ENCODE results near the gene OR52D1.

OR52D1 gene

DNA sequence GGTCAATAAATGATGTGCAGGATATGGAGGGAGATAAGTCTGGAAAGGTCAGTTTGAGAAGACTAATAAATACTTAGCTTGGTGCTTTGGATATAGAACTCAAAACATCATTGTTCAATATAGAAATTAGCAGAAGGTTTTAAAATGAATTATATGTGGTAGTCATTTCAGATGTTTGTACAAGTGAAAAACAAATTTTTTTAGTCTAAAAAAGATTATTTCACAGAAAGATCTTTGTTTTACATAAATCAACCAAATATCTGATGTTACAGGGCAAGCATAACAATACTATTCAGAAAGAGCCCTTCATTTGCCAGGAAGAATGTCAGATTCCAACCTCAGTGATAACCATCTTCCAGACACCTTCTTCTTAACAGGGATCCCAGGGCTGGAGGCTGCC lies at the start of gene OR52D1:
OR52D1 (plus strand) TSS at position 301 of the 400 bp plus-strand sequence; CDS start at position 323, 22 bp downstream.
- no peak for DNase-seq

GRCh38 chr11:5441414-5441813 lies 47.1 kb upstream of the OR52D1 start, which contains the start of gene OR51I1:
Gene OR51I1, minus strand, starts transcription at chr11:5441514. Its CDS starts 0 bp downstream, at chr11:5441514.
- no peak for DNase-seq

GRCh38 chr11:5443835-5444393 lies 44.6 kb upstream of the OR52D1 start:
- no peak for DNase-seq

GRCh38 chr11:5449023-5449422 lies 39.5 kb upstream of the OR52D1 start, which contains the start of gene OR51I2:
Gene OR51I2, plus strand, starts transcription at chr11:5449323. Its CDS starts 4,166 bp downstream, at chr11:5453489.
- DNase-seq, result no peak

GRCh38 chr11:5449432-5449831 lies 39.1 kb upstream of the OR52D1 start:
- DNase-seq, result no peak

DNA sequence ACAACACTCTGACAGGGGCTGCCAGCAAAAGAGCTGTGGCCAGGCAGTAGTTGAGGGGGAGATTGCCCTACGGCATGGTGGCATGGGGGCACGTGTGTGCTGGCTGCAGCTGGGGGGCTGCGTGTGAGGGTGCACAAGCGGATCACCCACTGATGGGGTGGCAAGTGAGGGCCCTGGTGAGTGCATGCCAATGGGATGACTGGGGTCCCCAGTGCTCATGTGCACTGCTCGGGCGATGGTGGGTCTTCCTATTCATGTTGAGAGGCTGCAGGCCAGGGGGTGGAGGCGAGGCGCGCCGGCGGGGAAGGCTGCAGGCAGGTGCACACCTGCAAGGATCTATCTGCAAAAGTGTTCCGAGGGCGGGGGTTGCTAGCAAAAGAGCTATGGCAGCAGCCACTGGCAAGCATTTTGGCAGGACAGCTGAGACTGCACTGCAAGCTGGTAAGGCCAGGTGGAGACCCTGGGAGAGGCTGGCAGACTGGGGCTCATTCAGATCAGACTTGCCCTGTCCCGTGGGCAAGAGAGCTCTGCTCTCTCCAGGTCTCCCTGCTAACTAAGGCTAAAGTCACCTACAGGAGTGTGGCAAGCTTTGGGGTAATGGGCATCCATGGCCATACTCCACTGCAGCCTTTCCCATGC lies 27.4 kb upstream of the OR52D1 start:
- no peak for DNase-seq

DNA sequence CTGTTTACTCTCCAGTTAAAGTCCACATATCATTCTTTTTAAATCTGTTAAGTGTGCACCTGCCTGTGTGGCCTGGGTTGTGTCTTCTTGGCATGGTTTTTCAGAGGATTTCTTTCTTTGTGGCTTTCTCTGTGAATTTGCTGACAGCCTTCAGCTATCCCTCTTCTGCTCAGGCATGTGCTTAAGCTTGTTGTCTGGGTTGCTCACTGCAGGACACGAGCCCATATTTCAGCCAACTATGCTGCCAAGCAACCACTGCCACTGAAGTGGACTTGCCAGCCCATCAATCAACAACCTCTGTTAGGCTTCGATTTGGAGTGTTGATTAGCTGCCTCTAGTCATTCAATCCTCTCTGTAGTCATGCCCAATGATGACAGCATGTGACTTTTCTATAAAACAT lies 21.0 kb upstream of the OR52D1 start:
- no peak for DNase-seq

- DNase-seq, result no peak
Measured at GRCh38 chr11:5473921-5474320, 14.6 kb upstream of the OR52D1 start.

- DNase-seq, result peak; percentile 67
Measured at GRCh38 chr11:5476186-5476819, 12.2 kb upstream of the OR52D1 start.

DNA sequence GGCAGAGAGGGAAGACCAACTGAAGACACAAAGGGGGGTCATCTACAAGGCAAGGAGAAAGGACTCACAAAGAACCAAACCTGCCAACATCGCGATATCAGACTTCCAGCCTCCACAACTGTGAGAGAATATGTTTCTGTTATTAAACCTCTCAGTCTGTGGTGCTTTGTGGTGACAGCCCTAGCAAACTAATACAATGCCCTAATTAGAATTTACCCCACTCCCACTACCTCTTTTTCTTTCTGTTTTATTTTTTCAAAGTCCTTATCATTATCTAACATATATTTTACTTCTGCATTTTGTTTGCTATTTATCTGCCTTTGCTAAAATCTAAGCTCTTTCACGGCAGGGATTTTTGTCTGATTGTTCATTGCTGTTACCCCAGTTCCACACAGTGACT lies 2.5 kb upstream of the OR52D1 start:
- no peak for DNase-seq

DNA sequence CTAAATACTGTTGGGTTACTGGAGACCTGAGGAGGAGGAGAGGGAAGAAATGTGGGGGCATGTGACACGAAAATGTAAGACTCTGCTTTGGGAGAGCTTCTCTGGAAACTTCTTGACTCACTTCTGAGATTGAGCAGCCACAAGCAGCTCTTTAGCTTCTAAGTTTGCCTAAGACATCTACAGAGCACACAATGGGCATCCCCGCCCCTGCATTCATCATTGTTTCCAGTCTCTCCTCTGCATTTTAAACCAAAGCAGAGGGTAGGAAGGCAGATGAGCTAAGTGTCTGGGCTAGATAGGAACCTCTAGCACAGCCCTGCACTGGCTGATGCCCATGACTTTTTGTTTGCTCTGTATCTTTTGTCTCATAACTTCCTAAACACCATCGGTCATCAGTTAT lies 2.1 kb upstream of the OR52D1 start:
- DNase-seq, result no peak

GRCh38 chr11:5488798-5489399 lies 414 bp downstream of the OR52D1 start:
- DNase-seq, result no peak

DNA sequence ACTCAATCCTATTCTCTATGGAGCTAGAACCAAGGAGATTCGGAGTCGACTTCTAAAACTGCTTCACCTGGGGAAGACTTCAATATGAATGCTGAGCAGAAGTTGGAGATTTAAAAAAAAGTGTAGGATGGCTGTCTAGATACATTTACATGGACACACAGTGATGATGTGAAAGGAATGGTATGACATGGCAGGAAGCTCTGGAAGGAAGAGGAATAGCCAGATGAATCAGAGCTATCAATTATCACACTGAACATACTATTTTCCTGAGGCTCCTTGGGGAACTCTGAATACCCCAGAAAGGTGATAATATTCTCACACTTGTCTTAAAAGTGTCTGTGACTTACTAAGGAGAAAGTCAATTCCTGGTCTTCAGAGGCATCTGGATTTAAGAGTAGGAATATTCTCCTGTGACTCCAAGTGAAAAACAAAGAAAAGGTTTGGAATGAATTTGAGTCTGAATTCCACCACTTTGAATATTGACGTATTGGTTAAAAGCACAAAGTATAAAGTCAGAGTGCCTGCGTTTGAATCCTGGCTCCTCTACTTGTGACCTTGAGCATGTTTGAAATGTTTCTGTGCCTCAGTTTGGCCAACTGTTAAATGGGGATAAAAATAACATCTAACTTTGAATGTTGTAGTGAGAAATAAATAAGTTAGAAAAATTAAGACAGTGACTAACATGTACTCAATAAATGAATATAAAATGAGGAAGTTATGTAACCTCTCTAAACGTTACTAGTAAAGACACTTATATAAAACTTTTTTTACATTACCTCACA lies 1.3 kb downstream of the OR52D1 start:
- no peak for DNase-seq

DNA sequence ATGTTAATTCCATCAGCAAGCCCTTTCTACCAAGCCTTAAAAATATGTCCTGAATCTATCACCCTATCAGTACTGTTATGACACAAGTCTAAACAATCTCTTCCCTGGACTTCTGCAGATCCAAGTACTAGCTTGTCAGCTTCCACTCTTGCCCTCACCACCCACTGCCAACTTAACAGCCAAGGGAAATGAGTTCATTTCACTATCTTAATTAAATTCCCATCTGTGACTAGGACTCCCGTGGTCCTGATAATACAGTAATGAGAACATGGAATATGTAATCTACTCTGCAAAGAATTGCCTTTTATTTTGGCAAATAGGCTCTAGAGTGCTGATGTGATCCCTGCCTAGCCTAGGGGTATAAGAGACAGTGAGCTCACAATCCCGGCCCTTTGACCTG lies 11.2 kb downstream of the OR52D1 start:
- DNase-seq, result no peak

DNA sequence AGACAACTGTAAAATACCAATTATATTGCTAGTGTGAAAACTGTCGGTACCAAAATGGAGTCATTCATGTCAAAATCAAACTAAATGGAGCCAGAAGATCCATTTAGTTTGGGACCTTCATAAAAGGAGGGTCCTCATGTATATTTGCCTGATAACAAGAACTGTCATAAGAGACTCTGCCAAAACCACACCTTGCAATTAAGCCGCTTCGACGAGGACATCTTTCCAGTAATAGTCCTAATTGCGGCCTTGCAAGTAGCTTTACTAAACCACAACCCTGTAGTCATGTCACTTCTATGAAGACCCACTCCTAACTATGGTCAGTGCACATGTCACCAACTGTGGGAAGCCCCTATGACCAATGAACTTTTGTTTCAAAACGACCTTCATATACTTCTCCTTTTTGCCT lies 11.9 kb downstream of the OR52D1 start:
- peak; percentile 37 for DNase-seq

- no peak for DNase-seq
Measured at GRCh38 chr11:5504403-5504921, 16.0 kb downstream of the OR52D1 start.

DNA sequence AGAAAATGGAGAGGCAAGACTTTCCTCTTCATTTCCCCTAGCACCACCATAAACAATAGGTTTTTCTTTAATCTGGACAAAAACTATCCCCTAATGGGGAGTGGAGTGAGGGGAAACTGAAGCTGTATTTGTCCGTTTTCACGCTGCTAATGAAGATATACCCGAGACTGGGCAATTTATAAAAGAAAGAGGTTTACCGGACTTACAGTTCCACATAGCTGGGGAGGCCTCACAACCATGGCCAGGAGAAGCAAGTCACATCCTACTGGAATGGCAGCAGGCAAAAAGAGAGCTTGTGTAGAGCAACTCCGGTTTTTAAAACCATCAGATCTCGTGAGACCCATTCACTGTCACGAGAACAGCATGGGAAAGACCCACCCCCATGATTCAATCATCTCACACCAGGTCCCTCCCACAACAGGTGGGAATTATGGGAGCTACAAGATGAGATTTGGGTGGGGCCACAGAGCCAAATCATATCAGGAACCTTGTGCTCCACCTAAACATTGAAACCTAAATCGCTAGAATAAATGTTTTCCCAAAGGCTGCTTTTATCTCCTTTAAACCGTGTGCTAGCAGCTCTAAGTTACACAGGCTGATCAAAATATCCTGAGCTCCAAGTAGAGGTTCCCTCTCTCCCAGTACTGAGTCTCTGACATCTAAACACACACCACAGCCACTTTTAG lies 17.0 kb downstream of the OR52D1 start:
- DNase-seq, result no peak

DNA sequence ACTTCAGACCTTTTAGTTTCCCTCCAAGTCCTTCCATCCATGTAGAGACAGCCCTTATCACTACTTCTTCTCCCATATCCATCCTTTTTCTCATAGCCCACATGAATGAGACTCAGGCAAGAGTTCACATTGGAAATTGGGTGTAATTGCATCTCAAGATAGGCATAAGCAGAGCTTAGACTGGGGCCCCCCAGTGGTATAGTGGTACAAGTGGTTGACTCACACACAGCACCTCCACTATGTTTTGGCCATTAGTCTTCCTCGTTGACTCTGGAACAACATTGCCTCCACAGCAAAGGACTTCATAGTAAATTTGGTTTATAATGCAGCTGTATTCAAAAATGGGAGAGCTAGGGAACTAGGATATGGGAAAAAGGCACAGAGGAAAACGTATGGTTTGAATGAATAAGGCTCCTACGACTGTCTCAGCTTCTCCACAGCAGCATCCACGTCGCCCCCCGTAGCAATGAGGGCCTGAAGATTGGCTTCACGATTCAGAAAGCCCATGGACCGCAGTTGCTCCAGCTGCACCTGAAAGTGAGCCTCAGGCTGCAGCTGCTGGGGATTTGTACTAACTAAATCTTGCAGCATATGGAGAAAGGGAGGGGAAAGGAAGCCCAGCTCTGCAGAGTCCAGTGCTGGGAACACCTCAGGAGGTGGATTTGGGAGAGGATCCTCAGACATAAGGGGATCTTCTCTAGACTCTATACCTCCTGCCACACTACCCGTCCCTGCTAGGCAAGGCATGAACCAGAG lies 18.9 kb downstream of the OR52D1 start:
- no peak for DNase-seq

- no peak for DNase-seq
Measured at GRCh38 chr11:5507933-5508305, 19.4 kb downstream of the OR52D1 start.

GRCh38 chr11:5508605-5509004 lies 20.1 kb downstream of the OR52D1 start:
- no peak for DNase-seq

- no peak for DNase-seq
Measured at GRCh38 chr11:5509803-5510202, 21.3 kb downstream of the OR52D1 start, which contains the start of gene UBQLN3. Gene UBQLN3, minus strand, starts transcription at chr11:5509957. Its CDS starts 399 bp downstream, at chr11:5509558.

All from suppressor macrophage treated with lipopolysaccharide for 4 hours (primary cell).